NCI-H128 (cell line): ENCODE results near the gene RNF2.

Source experiments
- DNase-seq: peaks from one replicate; lab custom pipeline; 2025; ENCODE audit not compliant: unreplicated experiment; lab: John Stamatoyannopoulos, UW

RNF2 gene

DNA sequence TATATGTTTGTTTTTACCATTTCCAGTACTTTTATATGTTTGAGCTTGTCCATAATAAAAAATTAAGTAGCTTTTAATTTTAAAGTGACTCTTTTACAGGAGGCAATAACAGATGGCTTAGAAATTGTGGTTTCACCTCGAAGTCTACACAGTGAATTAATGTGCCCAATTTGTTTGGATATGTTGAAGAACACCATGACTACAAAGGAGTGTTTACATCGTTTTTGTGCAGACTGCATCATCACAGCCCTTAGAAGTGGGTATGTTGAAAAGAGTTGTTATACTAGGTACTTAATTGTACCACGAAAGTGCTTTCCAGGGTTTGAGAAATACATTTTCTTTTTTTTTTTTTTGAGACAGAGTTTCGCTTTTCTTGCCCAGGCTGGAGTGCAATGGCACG lies 46.1 kb downstream of the RNF2 start:
- no peak for DNase-seq

DNA sequence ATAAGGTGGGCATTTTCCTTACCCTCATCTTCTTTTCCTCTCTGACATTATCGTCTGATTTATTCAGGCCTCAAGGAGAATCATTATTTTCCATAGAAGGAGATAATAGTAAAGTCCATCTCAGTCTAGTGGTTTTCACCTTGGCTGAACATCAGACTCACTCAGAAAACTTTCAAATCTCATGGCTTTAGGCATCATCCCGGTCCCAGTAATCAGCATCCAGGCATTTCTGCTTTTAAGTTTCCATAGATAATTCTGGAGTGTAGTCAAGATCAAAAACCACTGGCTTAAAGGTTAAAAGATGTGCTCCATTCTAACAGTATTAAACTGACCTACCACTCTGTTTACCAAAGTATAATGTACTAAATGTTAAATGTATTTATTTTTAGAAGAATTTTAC lies 49.4 kb downstream of the RNF2 start:
- no peak for DNase-seq

DNA sequence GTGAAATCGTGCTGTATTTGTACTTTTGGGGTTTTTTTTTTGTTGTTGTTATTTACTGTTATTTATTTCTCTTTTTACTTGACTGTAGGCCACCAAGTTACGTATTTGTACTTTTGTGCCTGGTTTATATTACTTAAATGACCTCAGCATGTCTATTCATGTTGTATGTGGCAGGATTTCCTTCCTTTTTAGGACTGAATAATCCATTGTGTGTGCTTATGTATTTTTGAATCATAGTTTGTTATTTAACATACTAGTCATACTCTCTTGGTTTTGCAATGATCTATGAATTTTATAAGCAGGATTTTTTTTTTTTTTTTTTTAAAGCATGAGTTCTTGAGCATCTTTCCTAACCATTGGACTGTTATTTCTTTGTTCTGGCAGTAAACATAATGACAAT lies 51.2 kb downstream of the RNF2 start:
- no peak for DNase-seq

DNA sequence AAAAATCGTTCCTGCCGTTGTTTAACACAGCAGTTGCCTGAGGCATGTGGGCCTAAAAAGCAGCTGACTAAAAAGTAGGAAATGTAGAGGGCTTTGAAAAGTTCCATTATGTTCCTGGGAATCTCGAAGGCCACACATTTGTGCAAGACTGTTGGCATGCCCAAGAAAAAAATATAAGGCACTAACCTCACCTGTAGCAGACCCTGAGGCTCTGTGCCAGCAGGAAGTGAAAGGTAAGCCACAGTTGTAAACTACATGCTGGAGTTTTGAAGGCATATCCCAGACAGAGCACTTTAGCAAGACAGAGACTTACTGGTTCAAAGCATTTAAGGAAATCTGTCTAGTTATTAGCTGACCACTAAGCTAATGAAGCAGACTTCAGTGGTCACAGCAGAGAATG lies 58.7 kb downstream of the RNF2 start:
- DNase-seq: no peak

DNA sequence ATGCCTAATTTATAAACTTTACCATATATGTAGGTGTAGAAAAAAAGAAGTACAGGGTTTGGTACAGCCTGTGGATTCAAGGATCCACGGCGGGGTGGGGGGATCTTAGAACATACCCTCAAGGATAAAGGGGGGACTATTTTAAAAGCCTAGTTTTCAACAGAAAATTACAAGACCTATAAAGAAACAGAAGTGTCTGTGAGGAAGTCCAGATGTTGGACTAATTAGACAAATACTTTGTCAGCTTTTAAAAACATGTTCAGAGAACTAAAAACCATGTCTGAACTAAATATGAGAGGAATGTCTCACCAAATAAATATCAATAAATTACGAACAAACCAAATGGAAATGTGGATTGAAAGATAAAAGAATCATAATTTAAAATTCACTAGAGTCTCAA lies 59.8 kb downstream of the RNF2 start:
- DNase-seq: no peak

DNA sequence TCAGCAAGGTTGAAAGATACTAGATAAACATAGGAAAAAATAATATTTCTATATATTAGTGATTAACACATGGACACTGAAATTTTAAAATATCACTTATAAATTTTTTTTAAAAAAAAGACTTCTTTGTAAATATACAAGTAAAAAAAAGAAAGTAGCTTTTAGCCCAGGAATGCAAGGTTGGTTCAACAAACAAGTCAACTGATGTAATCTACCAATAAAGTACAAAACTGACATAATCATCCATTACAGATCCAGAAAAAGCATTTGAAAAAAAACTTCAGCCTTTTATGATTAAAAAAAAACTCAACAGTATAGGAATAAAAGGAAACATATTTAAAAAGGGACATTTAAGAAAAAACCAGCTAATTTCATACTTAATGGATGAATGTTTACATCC lies 63.0 kb downstream of the RNF2 start:
- no peak for DNase-seq

DNA sequence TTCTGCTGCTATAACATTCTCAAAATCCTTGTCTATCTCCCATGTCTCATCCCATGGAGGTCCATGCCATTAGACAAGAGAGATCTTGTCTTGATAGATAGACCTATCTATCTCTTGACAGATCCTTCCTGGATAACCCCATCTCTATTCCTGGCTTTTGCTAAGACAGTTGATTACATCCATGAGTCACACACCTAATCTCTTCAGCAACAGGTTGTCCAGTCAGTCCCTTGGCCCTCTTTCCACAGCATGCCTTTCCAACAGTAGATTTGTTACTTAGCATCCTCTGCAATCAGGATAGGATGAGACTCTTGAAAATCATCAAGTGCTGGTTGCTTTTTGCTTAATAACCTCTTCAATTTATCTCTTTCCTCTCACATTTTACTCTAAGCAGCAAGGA lies 64.8 kb downstream of the RNF2 start:
- no peak for DNase-seq

DNA sequence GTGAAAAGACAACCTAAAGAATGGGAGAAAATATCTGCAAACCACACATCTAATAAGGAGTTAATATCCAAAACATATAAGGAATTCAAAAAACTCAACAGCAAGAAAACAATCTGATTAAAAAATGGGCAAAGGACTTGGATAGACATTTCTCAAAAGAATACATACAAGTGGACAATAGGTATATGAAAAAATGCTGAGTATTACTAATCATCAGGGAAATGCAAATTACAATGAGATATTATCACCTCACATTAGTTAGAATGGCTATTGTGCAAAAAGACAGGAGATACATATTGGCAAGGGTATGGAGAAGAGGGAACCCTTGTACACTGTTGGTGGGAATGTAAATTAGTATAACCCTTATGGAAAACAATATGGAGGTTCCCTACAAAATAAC lies 66.5 kb downstream of the RNF2 start:
- DNase-seq: no peak

DNA sequence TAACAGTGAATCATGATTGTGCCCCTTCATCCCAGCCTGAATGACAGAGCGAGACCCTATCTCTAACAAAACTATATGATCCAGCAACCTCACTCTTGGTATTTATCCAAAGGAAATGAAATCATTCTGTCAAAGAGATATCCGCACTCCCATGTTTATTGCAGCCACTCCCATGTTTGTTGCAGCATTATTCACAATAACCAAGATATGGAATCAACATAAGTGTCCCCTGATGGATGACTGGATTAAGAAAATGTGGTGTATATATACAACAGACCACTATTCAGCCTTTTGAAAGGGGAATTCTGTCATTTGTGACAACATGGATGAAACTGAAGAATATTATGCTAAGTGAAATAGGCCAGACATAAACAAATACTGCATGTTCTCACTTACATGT lies 67.0 kb downstream of the RNF2 start:
- no peak for DNase-seq

DNA sequence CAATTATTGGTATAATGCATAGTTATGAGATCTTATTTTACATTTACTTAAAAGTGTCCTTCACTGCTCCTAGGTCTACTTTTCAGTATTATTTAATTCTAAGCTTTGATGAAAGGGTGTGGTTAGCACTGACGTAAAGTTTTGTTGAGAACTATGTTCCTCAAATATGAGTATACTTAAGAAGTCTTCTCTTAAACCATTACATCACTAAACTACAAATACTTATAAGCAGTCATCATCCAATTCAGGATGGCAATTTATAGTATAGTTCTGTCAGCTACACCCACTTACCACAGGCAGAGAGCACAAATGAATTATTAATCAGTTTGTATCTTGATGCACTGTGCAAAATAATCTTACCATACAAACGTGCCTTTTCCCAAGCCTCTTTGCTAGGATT lies 84.3 kb downstream of the RNF2 start:
- DNase-seq: no peak

DNA sequence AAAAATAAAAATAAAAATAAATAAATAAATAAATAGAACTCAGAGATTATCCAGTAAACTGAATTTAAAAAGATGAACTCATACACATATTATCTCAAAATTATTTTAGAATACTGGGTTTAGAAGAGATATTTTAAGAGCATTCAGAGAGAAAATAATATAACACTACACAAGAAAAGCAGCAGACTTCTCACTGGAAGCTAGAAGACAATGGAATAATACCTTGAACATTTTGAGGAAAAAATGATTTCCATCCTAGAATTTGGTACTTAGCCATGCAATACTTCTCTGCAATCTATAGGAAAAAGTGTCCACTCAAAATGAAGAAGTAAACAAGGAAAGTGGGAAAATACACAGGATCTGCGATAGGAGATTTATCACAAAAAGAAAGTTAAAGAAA lies 87.2 kb downstream of the RNF2 start:
- DNase-seq: no peak

DNA sequence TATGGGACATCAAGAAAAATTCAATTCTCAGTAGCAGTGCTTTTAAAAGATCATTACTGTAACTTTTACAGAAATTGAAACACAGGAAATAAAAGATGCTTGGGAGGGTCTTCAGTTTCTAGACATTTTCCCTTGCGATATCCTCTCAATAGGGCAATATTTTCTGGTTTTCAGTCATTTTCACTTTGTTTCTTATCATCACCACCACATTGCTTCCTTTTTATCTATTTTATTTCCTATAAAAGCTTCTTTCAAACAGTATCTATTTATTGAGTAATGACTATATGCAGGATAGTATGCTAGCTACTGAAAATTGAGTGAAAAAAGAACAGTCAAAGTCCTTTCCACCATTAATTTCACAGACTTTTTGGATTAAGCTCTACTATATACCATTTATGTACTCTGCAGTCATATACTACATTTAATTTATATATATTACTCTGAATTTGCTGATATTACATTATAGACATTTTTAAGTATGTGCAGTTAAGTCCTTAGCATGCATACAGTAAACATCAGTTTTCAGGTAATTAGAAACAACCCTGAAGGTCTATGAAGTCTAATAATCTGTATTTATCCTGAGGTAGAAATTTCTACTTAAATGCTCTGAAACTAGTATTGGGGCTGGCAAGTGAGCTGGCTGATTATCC lies 92.7 kb downstream of the RNF2 start:
- DNase-seq: no peak

DNA sequence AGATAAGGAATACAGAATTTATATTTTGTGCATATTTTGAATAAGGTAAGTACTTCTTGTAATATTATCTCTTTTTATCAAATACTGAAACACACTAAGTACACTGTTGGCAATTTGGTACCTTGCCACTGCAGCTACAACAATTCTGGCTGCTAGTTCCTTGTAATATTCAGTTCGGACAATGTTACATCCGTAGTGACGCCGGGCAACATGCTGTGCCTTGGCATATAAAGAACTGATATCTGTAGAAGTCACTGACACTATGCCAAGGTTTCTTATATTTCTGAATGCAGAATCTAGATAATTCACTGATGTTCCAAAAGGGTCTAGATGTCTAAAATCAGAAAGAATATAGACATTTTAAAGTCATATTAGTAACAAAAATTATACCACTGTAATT lies 93.9 kb downstream of the RNF2 start:
- no peak for DNase-seq

DNA sequence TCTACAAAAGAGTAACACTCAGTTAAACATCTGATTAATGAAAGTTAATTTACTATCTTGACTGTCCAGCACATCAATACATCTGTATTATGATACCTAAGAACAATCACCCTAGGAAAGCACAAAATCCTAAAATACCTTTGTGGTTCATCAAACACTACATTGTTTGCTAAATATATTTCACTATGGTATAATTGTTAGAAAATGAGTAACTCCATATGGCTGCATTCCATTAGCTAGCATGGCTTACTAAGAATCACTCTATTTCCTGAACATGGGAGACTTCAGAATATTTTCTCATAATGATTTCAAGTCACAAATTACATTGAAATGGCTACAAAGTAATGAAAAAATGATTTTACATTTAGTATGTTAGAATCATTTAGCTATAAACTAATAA lies 98.9 kb downstream of the RNF2 start:
- DNase-seq: no peak

DNA sequence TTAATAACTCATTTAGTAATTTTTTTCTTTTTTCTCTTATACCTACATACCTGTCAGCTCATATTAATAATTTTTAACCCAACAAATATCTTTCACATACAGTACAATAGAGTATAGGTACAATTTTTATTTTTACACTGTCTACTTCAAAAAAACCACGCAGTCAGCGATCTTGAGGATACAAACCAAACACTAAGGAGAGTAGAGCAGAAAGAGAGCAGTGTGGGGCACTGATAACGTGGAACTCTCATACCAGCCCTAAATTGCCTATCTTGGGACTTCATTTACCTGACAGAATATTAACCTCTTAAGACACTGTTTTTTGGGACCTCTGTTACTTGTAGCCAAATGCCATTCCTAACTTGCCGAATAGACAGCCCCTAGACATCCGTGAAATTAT lies 105.9 kb downstream of the RNF2 start:
- DNase-seq: no peak
